IMR-90 (cell line): ENCODE results near the gene TK2.

Experiments used
- POLR2A ChIP-seq: IDR thresholded peaks from 2 replicates; pipeline ENCODE4 v1.6.1; 2012; ENCODE audit warnings: mild to moderate bottlenecking, low read depth, low read length
- RAD21 ChIP-seq: IDR thresholded peaks from 2 replicates; pipeline ENCODE4 v1.6.1; 2012; ENCODE audit warnings: low read length, improper control_type of control experiment
- SMC3 ChIP-seq: fragments of 150-350 bp; IDR thresholded peaks from 2 replicates; pipeline ENCODE4 v1.6.1; 2016; ENCODE audit warnings: low read depth, mild to moderate bottlenecking, antibody characterized with exemption, low read length, moderate library complexity
- TF ChIP-seq, protein P1 (sequence below): conservative IDR thresholded peaks from 2 replicates; pipeline ENCODE4 v1.5.1; 2012; ENCODE audit warnings: mild to moderate bottlenecking, low read depth, low read length, improper control_type of control experiment

GRCh38 chr16:66513111-66513723 is 36.7 kb downstream of the TK2 start:
- TF ChIP-seq, protein P1, sequence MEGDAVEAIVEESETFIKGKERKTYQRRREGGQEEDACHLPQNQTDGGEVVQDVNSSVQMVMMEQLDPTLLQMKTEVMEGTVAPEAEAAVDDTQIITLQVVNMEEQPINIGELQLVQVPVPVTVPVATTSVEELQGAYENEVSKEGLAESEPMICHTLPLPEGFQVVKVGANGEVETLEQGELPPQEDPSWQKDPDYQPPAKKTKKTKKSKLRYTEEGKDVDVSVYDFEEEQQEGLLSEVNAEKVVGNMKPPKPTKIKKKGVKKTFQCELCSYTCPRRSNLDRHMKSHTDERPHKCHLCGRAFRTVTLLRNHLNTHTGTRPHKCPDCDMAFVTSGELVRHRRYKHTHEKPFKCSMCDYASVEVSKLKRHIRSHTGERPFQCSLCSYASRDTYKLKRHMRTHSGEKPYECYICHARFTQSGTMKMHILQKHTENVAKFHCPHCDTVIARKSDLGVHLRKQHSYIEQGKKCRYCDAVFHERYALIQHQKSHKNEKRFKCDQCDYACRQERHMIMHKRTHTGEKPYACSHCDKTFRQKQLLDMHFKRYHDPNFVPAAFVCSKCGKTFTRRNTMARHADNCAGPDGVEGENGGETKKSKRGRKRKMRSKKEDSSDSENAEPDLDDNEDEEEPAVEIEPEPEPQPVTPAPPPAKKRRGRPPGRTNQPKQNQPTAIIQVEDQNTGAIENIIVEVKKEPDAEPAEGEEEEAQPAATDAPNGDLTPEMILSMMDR, result no peak
- no peak for TF ChIP-seq SMC3
- TF ChIP-seq RAD21, result no peak
- TF ChIP-seq POLR2A, result no peak
